Gastrocnemius medialis (tissue), 4 donors: Measurements from ENCODE around the gene CYTH1.

Source experiments
- POLR2A ChIP-seq, 2 donors: fragments of 450-650 bp; IDR thresholded peaks; one replicate each; pipeline ENCODE4 v1.6.1; 2017; ENCODE audit warnings: antibody characterized with exemption in 2 of 2, mild to moderate bottlenecking in 2 of 2, moderate library complexity in 2 of 2
- TF ChIP-seq, protein P1 (sequence below), 5 experiments: fragments of 450-650 bp in 3 of 5; fragments of 200-600 bp in 2 of 5; sonication (generic) in 2 of 5; IDR thresholded peaks in 4 of 5; conservative IDR thresholded peaks in 1 of 5; 1 replicate in 4 of 5; 2 replicates in 1 of 5; pipeline ENCODE4 v1.5.1; 2016 to 2019; ENCODE audit warnings: antibody characterized with exemption in 5 of 5, mild to moderate bottlenecking in 3 of 5, moderate library complexity in 3 of 5

DNA sequence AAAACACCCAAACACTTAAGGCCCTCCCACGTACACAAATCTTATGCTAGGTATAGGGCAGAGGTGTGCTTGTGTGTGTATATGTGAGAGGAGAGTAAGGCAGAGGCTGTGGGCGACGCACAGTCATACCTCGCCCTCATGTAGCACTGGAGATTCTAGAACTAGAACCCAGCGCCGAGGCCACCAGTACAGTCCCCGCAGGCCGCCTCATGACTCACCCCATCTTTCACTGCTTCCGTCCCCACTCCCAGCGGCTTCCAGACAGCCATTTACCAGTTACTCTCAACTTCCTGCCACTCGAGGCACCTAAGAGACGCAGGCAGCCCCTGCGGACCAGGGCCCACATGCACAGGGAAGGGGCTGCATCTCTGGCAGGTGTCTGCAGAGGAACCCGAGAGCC is 23.2 kb upstream of the CYTH1 start:
- TF ChIP-seq, protein P1, sequence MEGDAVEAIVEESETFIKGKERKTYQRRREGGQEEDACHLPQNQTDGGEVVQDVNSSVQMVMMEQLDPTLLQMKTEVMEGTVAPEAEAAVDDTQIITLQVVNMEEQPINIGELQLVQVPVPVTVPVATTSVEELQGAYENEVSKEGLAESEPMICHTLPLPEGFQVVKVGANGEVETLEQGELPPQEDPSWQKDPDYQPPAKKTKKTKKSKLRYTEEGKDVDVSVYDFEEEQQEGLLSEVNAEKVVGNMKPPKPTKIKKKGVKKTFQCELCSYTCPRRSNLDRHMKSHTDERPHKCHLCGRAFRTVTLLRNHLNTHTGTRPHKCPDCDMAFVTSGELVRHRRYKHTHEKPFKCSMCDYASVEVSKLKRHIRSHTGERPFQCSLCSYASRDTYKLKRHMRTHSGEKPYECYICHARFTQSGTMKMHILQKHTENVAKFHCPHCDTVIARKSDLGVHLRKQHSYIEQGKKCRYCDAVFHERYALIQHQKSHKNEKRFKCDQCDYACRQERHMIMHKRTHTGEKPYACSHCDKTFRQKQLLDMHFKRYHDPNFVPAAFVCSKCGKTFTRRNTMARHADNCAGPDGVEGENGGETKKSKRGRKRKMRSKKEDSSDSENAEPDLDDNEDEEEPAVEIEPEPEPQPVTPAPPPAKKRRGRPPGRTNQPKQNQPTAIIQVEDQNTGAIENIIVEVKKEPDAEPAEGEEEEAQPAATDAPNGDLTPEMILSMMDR (IDR thresholded peaks at IDR 0.05 in 4 of 5, conservative IDR thresholded peaks at IDR 0.05 in 1 of 5): no peak
- TF ChIP-seq POLR2A (IDR thresholded peaks at IDR 0.05): no peak
